ENCODE data around the gene TRAPPC12.
"Not testable (repeated sequence)": the region's sequence is repeated elsewhere in the genome, so short reads cannot be mapped to it uniquely, and the experiment has no call there.

DNA sequence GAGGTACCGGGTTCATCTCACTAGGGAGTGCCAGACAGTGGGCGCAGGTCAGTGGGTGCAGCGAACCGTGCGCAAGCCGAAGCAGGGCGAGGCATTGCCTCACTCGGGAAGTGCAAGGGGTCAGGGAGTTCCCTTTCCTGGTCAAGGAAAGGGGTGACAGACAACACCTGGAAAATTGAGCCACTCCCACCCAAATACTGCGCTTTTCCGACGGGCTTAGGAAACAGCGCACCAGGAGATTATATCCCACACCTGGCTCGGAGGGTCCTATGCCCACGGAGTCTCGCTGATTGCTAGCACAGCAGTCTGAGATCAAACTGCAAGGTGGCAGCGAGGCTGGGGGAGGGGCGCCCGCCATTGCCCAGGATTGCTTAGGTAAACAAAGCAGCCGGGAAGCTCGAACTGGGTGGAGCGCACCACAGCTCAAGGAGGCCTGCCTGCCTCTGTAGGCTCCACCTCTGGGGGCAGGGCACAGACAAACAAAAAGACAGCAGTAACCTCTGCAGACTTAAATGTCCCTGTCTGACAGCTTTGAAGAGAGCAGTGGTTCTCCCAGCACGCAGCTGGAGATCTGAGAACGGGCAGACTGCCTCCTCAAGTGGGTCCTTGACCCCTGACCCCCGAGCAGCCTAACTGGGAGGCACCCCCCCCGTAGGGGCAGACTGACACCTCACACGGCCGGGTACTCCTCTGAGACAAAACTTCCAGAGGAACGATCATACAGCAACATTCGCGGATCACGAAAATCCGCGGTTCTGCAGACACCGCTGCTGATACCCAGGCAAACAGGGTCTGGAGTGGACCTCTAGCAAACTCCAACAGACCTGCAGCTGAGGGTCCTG, 9.9 kb upstream of the TRAPPC12 start:
- not testable (repeated sequence) for TF ChIP-seq CTCF, EP300, POLR2A (IDR thresholded peaks at IDR 0.05)
